Kidney tubule cell (primary cell): Measurements from ENCODE around the gene ANKRD62.
"Not testable (repeated sequence)": the region's sequence is repeated elsewhere in the genome, so short reads cannot be mapped to it uniquely, and the experiment has no call there.

Source experiments
- DNase-seq: peaks from one replicate; pipeline ENCODE4 v3.0.0-alpha.2; 2018; ENCODE audit warnings: low spot score

ANKRD62 gene

GRCh38 chr18:12099160-12099559, 5.5 kb downstream of the ANKRD62 start:
- DNase-seq = no peak

GRCh38 chr18:12101266-12101665, 7.6 kb downstream of the ANKRD62 start:
- no peak for DNase-seq

GRCh38 chr18:12102136-12102842, 8.6 kb downstream of the ANKRD62 start:
- no peak for DNase-seq

GRCh38 chr18:12106471-12106870, 12.8 kb downstream of the ANKRD62 start:
- DNase-seq = no peak

- DNase-seq = no peak
Measured at GRCh38 chr18:12109836-12110235, 16.2 kb downstream of the ANKRD62 start.

GRCh38 chr18:12113999-12114646, 20.5 kb downstream of the ANKRD62 start:
- DNase-seq = no peak

- no peak for DNase-seq
Measured at GRCh38 chr18:12119358-12119757, 25.7 kb downstream of the ANKRD62 start.

GRCh38 chr18:12121175-12122042, 27.8 kb downstream of the ANKRD62 start:
- DNase-seq = peak; percentile 9

- not testable (repeated sequence) for DNase-seq
Measured at GRCh38 chr18:12122043-12122389, 28.4 kb downstream of the ANKRD62 start.

GRCh38 chr18:12127647-12128046, 34.0 kb downstream of the ANKRD62 start:
- not testable (repeated sequence) for DNase-seq

GRCh38 chr18:12138831-12139230, 45.2 kb downstream of the ANKRD62 start:
- DNase-seq = not testable (repeated sequence)

- not testable (repeated sequence) for DNase-seq
Measured at GRCh38 chr18:12140866-12141265, 47.2 kb downstream of the ANKRD62 start.

GRCh38 chr18:12141778-12142177, 48.1 kb downstream of the ANKRD62 start:
- not testable (repeated sequence) for DNase-seq

- DNase-seq = not testable (repeated sequence)
Measured at GRCh38 chr18:12149431-12149830, 55.8 kb downstream of the ANKRD62 start.

GRCh38 chr18:12154361-12154760, 60.7 kb downstream of the ANKRD62 start:
- no peak for DNase-seq

- DNase-seq = no peak
Measured at GRCh38 chr18:12155996-12156395, 62.4 kb downstream of the ANKRD62 start.

GRCh38 chr18:12159446-12159845, 65.8 kb downstream of the ANKRD62 start:
- peak; percentile 46 for DNase-seq

GRCh38 chr18:12162786-12163185, 69.1 kb downstream of the ANKRD62 start:
- no peak for DNase-seq

GRCh38 chr18:12165038-12165768, 71.6 kb downstream of the ANKRD62 start:
- DNase-seq = no peak
